HG03135 (cell line): ENCODE results near the gene GPR63.

Source experiments
- ATAC-seq: cut with Tn5 transposase; IDR thresholded peaks from one replicate; pipeline ENCODE4 v1.9.1; 2021; ENCODE audit warnings: mild to moderate bottlenecking, moderate library complexity; ENCODE audit not compliant: unreplicated experiment

GPR63 gene

GRCh38 chr6:96823743-96824142, 13.5 kb downstream of the GPR63 start:
- no peak for ATAC-seq

GRCh38 chr6:96821034-96821433, 16.2 kb downstream of the GPR63 start:
- no peak for ATAC-seq

- no peak for ATAC-seq
Measured at GRCh38 chr6:96816301-96816817, 20.9 kb downstream of the GPR63 start.

- ATAC-seq: no peak
Measured at GRCh38 chr6:96814625-96815024, 22.7 kb downstream of the GPR63 start.

GRCh38 chr6:96812077-96812703, 25.1 kb downstream of the GPR63 start:
- no peak for ATAC-seq

GRCh38 chr6:96811670-96812069, 25.6 kb downstream of the GPR63 start:
- no peak for ATAC-seq

- ATAC-seq: no peak
Measured at GRCh38 chr6:96811136-96811535, 26.1 kb downstream of the GPR63 start.

GRCh38 chr6:96809119-96809518, 28.2 kb downstream of the GPR63 start:
- no peak for ATAC-seq

- no peak for ATAC-seq
Measured at GRCh38 chr6:96803106-96803481, 34.2 kb downstream of the GPR63 start.

GRCh38 chr6:96795481-96795880, 41.8 kb downstream of the GPR63 start:
- ATAC-seq: peak; percentile 98

- ATAC-seq: peak; percentile 14
Measured at GRCh38 chr6:96794980-96795379, 42.3 kb downstream of the GPR63 start.

- no peak for ATAC-seq
Measured at GRCh38 chr6:96792561-96793190, 44.6 kb downstream of the GPR63 start.

- ATAC-seq: no peak
Measured at GRCh38 chr6:96789871-96790270, 47.4 kb downstream of the GPR63 start.

GRCh38 chr6:96787846-96788580, 49.3 kb downstream of the GPR63 start:
- no peak for ATAC-seq

GRCh38 chr6:96786336-96786735, 50.9 kb downstream of the GPR63 start:
- ATAC-seq: no peak

- no peak for ATAC-seq
Measured at GRCh38 chr6:96784650-96785049, 52.6 kb downstream of the GPR63 start.

- ATAC-seq: no peak
Measured at GRCh38 chr6:96783307-96783706, 54.0 kb downstream of the GPR63 start.

GRCh38 chr6:96781557-96781956, 55.7 kb downstream of the GPR63 start:
- ATAC-seq: no peak

- no peak for ATAC-seq
Measured at GRCh38 chr6:96777113-96777512, 60.2 kb downstream of the GPR63 start.

GRCh38 chr6:96775727-96776400, 61.4 kb downstream of the GPR63 start:
- no peak for ATAC-seq

- no peak for ATAC-seq
Measured at GRCh38 chr6:96766769-96767168, 70.5 kb downstream of the GPR63 start.
